Measurements from ENCODE around the gene CACNA1I.

Gene CACNA1I

GRCh38 chr22:39530692-39531331 is 39.7 kb upstream of the CACNA1I start:
- peak overlapping the region; percentile 99; the same call in 1 of the 2 replicates for H3K27ac ChIP-seq
- TF ChIP-seq CTCF (IDR thresholded peaks at IDR 0.05) = peak; percentile 28
- no peak for TF ChIP-seq ZFX (IDR thresholded peaks at IDR 0.05; ENCODE audit: borderline replicate concordance)

DNA sequence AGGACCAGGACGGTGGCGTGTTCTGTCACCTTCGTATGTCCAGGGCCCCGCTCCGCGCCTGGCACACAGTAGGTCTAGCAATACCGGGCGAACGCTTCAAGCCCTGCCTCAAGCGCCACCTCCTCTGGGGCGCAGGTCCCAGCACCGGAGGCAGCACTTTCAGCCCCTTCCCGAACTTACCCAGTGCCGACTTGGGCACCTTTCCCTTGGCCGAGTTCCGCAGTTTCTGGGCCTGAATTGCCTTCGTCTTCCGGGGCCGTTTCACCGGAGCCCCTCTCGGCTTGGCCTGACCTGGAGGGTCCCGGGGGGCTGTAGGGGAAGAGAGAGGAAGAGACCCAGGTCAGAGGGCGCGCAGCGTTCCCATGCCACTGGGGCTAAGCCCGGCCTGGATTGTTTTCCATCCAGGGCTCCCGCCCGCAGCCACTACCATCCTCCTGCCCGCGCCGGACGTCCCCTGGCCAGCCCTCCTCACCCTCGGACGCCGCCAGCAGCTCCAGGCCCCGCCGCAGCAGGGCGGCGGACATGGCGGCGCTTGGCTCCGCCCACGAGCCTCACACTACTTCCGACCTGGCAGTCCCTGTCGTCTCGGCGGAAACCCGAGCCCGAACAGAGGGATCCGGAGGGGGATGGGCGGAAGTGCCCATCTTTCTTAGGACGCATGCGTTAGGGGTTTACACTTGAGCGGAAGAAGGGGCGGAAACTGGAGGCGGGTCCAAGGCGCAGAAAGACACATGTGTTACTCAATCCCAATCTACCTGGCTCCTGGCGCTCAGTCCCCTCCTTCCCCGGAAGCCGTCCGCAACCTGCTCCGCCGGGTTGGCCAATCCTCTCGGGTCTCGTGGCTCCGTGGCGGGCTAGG is 38.1 kb upstream of the CACNA1I start, which contains the start of gene RPS19BP1:
TSS of gene RPS19BP1 (minus strand) at position 534 of the 859 bp plus-strand sequence. CDS start at position 524, 10 bp downstream.
- TF ChIP-seq CTCF (IDR thresholded peaks at IDR 0.05) = no peak
- no peak for TF ChIP-seq ZFX (IDR thresholded peaks at IDR 0.05; ENCODE audit: borderline replicate concordance)

GRCh38 chr22:39534092-39534506 is 36.5 kb upstream of the CACNA1I start:
- peak overlapping the region; percentile 77 for H3K27ac ChIP-seq
- no peak for TF ChIP-seq ZFX (IDR thresholded peaks at IDR 0.05; ENCODE audit: borderline replicate concordance)
- no peak for TF ChIP-seq CTCF (IDR thresholded peaks at IDR 0.05)

More for the DNA sequence above, 38.1 kb upstream of the CACNA1I start, which contains the start of gene RPS19BP1:
- peak within 1 kb of the TSS; percentile 77 for H3K27ac ChIP-seq

GRCh38 chr22:39534591-39535356 is 35.8 kb upstream of the CACNA1I start:
- TF ChIP-seq CTCF (IDR thresholded peaks at IDR 0.05) = peak; percentile 95
- no peak for TF ChIP-seq ZFX (IDR thresholded peaks at IDR 0.05; ENCODE audit: borderline replicate concordance)
- peak overlapping the region; percentile 77 for H3K27ac ChIP-seq

DNA sequence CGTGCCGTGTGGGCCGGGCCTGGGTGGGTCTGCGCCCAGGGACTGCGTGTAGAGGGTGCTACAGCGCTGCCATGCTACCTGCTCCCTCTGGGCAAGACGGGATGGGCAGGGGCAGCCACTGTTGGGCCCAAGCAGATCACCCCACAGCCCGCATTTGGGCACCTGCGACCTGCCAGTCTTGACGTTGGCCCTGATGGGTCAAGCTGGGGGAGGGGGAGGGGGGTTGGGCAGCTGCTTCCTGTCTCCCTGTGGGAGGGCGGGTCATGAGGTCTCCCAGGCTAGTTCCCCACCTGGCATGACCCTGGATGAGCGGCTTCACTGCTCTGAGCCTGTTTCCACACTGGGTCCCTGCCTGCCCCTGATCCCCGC is 35.2 kb upstream of the CACNA1I start:
- no peak overlapping the region for H3K27ac ChIP-seq
- TF ChIP-seq ZFX (IDR thresholded peaks at IDR 0.05; ENCODE audit: borderline replicate concordance) = no peak
- TF ChIP-seq CTCF (IDR thresholded peaks at IDR 0.05) = no peak

DNA sequence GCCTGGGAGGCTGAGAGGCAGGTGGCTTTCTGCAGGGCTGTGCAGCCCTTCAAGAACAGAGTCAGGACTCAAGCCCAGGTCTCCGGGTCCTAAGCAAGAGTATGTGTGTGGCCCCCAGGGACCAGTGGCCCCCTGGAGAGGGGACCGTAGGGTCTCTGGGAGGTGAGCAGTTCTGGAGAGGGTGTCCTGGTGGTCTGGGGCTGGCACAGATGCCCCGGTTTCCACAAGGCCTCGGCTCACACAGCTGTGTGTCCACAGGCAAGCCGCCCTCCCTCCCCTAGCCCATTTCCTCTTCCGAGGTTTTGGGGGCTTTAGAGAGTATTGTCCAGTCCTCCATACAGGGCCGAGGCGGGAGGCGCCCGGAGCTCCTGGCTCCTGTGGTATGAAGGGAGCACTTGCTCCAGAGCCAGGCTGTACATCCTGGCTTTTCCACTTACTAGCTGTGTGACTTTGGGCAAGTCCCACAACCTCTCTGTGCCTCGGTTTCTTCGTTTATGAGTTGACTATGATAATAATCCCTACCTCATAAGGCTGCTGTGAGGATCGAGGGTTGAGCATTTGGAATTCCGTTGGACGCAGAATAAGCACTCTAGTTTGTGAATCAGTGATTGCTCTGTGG is 34.6 kb upstream of the CACNA1I start:
- no peak overlapping the region for H3K27ac ChIP-seq
- TF ChIP-seq ZFX (IDR thresholded peaks at IDR 0.05; ENCODE audit: borderline replicate concordance) = no peak

DNA sequence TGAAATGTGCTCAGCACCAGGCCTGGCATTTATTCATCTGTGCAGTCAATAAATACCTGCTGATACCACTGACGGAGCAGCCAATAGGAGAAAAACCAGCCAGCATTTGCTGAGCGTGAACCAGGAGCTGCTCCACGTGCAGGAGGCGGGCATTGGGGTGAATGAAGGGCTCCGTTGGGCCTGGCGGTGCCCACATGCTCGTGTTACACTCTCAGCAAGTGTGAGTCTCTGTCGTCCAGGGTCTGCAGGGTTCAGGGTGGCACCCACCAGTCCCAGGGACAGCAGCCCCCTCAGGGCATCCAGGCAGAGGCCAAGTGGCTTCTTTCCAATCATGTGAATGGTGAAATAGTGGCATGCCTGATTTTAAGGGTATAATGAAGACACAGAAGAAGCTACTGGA is 33.8 kb upstream of the CACNA1I start:
- H3K27ac ChIP-seq = no peak overlapping the region
- no peak for TF ChIP-seq ZFX (IDR thresholded peaks at IDR 0.05; ENCODE audit: borderline replicate concordance)
- TF ChIP-seq CTCF (IDR thresholded peaks at IDR 0.05) = no peak

Measured in 22Rv1 (cell line).